ENCODE results near the gene ABCF3. TPM values are rescaled to one million over a fixed set of nuclear protein-coding genes. Genes with fewer than 3 reads are reported as not detected.

The ABCF3 gene
- polyA plus RNA-seq, 1 donor = 65.4 TPM

GRCh38 chr3:184231671-184232070, 45.7 kb downstream of the ABCF3 start:
- DNase-seq = no peak

GRCh38 chr3:184233127-184233843, 47.3 kb downstream of the ABCF3 start:
- DNase-seq = no peak

GRCh38 chr3:184234224-184234623, 48.2 kb downstream of the ABCF3 start:
- no peak for DNase-seq

- no peak for DNase-seq
Measured at GRCh38 chr3:184234671-184235380, 48.8 kb downstream of the ABCF3 start.

- DNase-seq = no peak
Measured at GRCh38 chr3:184235381-184236032, 49.5 kb downstream of the ABCF3 start.

GRCh38 chr3:184236033-184236410, 50.0 kb downstream of the ABCF3 start:
- no peak for DNase-seq

- DNase-seq = no peak
Measured at GRCh38 chr3:184236636-184237035, 50.6 kb downstream of the ABCF3 start.

- DNase-seq = no peak
Measured at GRCh38 chr3:184237211-184237610, 51.2 kb downstream of the ABCF3 start.

GRCh38 chr3:184237807-184238206, 51.8 kb downstream of the ABCF3 start:
- no peak for DNase-seq

- DNase-seq = no peak
Measured at GRCh38 chr3:184238246-184238818, 52.3 kb downstream of the ABCF3 start.

GRCh38 chr3:184239221-184239620, 53.2 kb downstream of the ABCF3 start:
- no peak for DNase-seq

GRCh38 chr3:184239708-184240107, 53.7 kb downstream of the ABCF3 start:
- DNase-seq = no peak

- DNase-seq = no peak
Measured at GRCh38 chr3:184240384-184241140, 54.6 kb downstream of the ABCF3 start.

- DNase-seq = no peak
Measured at GRCh38 chr3:184241141-184241446, 55.1 kb downstream of the ABCF3 start.

- DNase-seq = no peak
Measured at GRCh38 chr3:184241447-184242296, 55.7 kb downstream of the ABCF3 start.

- DNase-seq = no peak
Measured at GRCh38 chr3:184242297-184242685, 56.3 kb downstream of the ABCF3 start.

Other genes with a start within 250 kb of the ABCF3 start
- 68.0 TPM for gene ABCC5, start 168.3 kb upstream of the ABCF3 start, polyA plus RNA-seq (ENCODE audit: insufficient read length)
- gene HTR3D, start 154.5 kb upstream of the ABCF3 start, polyA plus RNA-seq (ENCODE audit: insufficient read length) = not detected
- gene HTR3C, start 133.2 kb upstream of the ABCF3 start, polyA plus RNA-seq (ENCODE audit: insufficient read length) = not detected
- gene HTR3E, start 89.1 kb upstream of the ABCF3 start, polyA plus RNA-seq (ENCODE audit: insufficient read length) = not detected
- 54.6 TPM for gene EIF2B5, start 50.8 kb upstream of the ABCF3 start, polyA plus RNA-seq (ENCODE audit: insufficient read length)
- 83.6 TPM for gene DVL3, start 30.8 kb upstream of the ABCF3 start, polyA plus RNA-seq (ENCODE audit: insufficient read length)
- 380 TPM for gene AP2M1, start 11.3 kb upstream of the ABCF3 start, polyA plus RNA-seq (ENCODE audit: insufficient read length)
- gene VWA5B2, start 43.4 kb downstream of the ABCF3 start, polyA plus RNA-seq (ENCODE audit: insufficient read length) = 2.2 TPM
- 37.0 TPM for gene ALG3, start 62.8 kb downstream of the ABCF3 start, polyA plus RNA-seq (ENCODE audit: insufficient read length)
- 2.2 TPM for gene EEF1AKMT4, start 63.5 kb downstream of the ABCF3 start, polyA plus RNA-seq (ENCODE audit: insufficient read length)
- 0.25 TPM for gene CAMK2N2, start 75.4 kb downstream of the ABCF3 start, polyA plus RNA-seq (ENCODE audit: insufficient read length)
- gene ECE2, start 89.8 kb downstream of the ABCF3 start, polyA plus RNA-seq (ENCODE audit: insufficient read length) = not detected
- 252 TPM for gene PSMD2, start 113.0 kb downstream of the ABCF3 start, polyA plus RNA-seq (ENCODE audit: insufficient read length)
- 178 TPM for gene EIF4G1, start 128.4 kb downstream of the ABCF3 start, polyA plus RNA-seq (ENCODE audit: insufficient read length)
- 9.9 TPM for gene FAM131A, start 151.4 kb downstream of the ABCF3 start, polyA plus RNA-seq (ENCODE audit: insufficient read length)
- gene CLCN2, start 175.4 kb downstream of the ABCF3 start, polyA plus RNA-seq (ENCODE audit: insufficient read length) = 13.1 TPM
- gene POLR2H, start 175.5 kb downstream of the ABCF3 start, polyA plus RNA-seq (ENCODE audit: insufficient read length) = 106 TPM
- 3.3 TPM for gene THPO, start 192.0 kb downstream of the ABCF3 start, polyA plus RNA-seq (ENCODE audit: insufficient read length)
- 10.6 TPM for gene CHRD, start 193.9 kb downstream of the ABCF3 start, polyA plus RNA-seq (ENCODE audit: insufficient read length)

Measured in left kidney (tissue), 2 donors.